ENCODE data around the gene SPATA21. TPM values are rescaled to one million over a fixed set of nuclear protein-coding genes. Genes with fewer than 3 reads are reported as not detected.

Gene SPATA21
- total RNA-seq, 1 experiment from 2014 or later, result not detected

GRCh38 chr1:16352842-16353535 lies 84.2 kb downstream of the SPATA21 start:
- peak overlapping the region; percentile 95 for H3K4me3 Mint-ChIP-seq
- peak; percentile 4 for ATAC-seq
- peaks cover 21% of the 10 kb centered on the region for H3K4me1 Mint-ChIP-seq
- H3K36me3 Mint-ChIP-seq, result no peaks in the 10 kb centered on the region
- DNase-seq (ENCODE audit: low spot score), result no peak
- no peaks in the 10 kb centered on the region for H3K9me3 Mint-ChIP-seq
- TF ChIP-seq KAT7 (CRISPR knock-in tag; IDR thresholded peaks at IDR 0.05; ENCODE audit: borderline replicate concordance) (no peak), FOXJ3 (CRISPR knock-in tag; IDR thresholded peaks at IDR 0.05; ENCODE audit: borderline replicate concordance) (no peak), GRHL2 (CRISPR knock-in tag; IDR thresholded peaks at IDR 0.05; ENCODE audit: insufficient replicate concordance, severe bottlenecking) (no peak), JAZF1 (CRISPR knock-in tag; IDR thresholded peaks at IDR 0.05) (no peak), MYBL2 (CRISPR knock-in tag; IDR thresholded peaks at IDR 0.05) (no peak), ATF2 (CRISPR knock-in tag; IDR thresholded peaks at IDR 0.05; ENCODE audit: borderline replicate concordance, low read depth) (no peak), ARID4B (CRISPR knock-in tag; IDR thresholded peaks at IDR 0.05; ENCODE audit: borderline replicate concordance) (no peak), FOXP4 (CRISPR knock-in tag; IDR thresholded peaks at IDR 0.05) (no peak), ETV6 (CRISPR knock-in tag; IDR thresholded peaks at IDR 0.05) (no peak), AFF4 (CRISPR knock-in tag; IDR thresholded peaks at IDR 0.05; ENCODE audit: borderline replicate concordance) (no peak), AR (CRISPR knock-in tag; IDR thresholded peaks at IDR 0.05) (no peak), ERG (CRISPR knock-in tag; IDR thresholded peaks at IDR 0.05) (no peak), ZNF416 (CRISPR knock-in tag; IDR thresholded peaks at IDR 0.05) (no peak), OVOL2 (CRISPR knock-in tag; IDR thresholded peaks at IDR 0.05; ENCODE audit: borderline replicate concordance) (no peak), NR2C2 (CRISPR knock-in tag; IDR thresholded peaks at IDR 0.05) (no peak), ZNF671 (CRISPR knock-in tag; IDR thresholded peaks at IDR 0.05) (no peak), HMGXB4 (CRISPR knock-in tag; IDR thresholded peaks at IDR 0.05) (no peak), ZNF423 (CRISPR knock-in tag; IDR thresholded peaks at IDR 0.05) (no peak)
- POLR2A ChIA-PET, result interaction anchor here (0.5 to 1.6 kb wide), 3 partner anchors 9 to 18 kb away, joined by 3 read pairs; no protein-coding TSS in a partner anchor
- CTCF ChIA-PET, result interaction anchor here (0.8 to 4.6 kb wide), 4 partner anchors 10 to 78 kb away, joined by 3 to 61 read pairs (median 4); partner anchors contain the start of gene SZRD1
- H3K27ac Mint-ChIP-seq, result peak overlapping the region; percentile 95
- no peaks in the 10 kb centered on the region for H3K27me3 Mint-ChIP-seq (ENCODE audit: low read depth)

Data from WTC11 (cell line).